Measurements from ENCODE around the gene ZNF292. TPM values are rescaled to one million over a fixed set of nuclear protein-coding genes. Genes with fewer than 3 reads are reported as not detected.

Gene ZNF292
- total and polyA plus RNA-seq, 10 of the 15 experiments (the other 5 are each of a cell fraction or from before 2014, with no cell fraction given) = 11.1 to 57.6 (median 30.6) TPM

DNA sequence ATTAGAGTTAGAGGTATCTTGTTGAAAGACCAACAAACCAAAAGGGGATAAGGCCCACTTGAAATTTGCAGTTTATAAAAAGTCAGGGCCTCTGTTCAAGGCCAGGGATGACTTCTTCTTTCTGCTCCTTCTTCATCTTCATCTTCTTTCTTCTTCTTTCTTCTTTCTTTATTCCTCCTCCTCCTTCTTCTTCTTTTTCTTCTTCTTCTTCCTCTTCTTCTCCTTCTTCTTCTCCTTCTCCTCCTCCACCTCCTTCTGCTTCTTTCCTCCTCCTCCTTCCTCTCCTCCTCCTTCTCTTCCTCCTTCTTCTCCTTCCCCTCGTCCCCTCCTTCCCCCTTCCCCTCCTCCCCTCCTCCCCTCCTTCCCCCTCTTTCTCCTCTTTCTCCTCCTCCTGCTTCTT is 18.4 kb upstream of the ZNF292 start (continued):
- TF ChIP-seq, protein P1, sequence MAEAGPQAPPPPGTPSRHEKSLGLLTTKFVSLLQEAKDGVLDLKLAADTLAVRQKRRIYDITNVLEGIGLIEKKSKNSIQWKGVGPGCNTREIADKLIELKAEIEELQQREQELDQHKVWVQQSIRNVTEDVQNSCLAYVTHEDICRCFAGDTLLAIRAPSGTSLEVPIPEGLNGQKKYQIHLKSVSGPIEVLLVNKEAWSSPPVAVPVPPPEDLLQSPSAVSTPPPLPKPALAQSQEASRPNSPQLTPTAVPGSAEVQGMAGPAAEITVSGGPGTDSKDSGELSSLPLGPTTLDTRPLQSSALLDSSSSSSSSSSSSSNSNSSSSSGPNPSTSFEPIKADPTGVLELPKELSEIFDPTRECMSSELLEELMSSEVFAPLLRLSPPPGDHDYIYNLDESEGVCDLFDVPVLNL (IDR thresholded peaks at IDR 0.05; ENCODE audit: low read depth, low read length) = no peak
- TF ChIP-seq RB1 (IDR thresholded peaks at IDR 0.05; ENCODE audit: borderline replicate concordance) (no peak), ZBED1 (IDR thresholded peaks at IDR 0.05; ENCODE audit: borderline replicate concordance) (no peak)

DNA sequence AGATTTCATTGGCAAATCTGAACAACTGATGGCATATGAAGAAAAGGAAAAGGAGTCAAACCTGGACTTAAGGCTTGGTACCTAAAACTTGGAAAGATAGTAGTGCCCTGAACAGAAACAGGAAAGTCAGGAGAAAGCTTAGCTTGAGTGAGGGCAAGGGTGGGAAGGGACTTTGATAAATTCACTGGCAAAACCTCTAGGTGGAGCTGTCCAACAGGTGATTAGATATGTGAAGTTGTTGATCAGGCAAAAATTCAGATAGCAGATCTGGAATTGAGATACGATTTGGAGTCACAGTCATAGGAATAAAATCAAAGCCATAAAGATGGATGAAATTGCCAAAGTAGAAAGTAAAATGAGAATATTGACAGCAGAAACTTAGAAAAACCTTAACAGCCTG is 16.1 kb upstream of the ZNF292 start:
- in situ Hi-C loops (cut with MboI) (loop anchor here (5.0 kb wide), 1 partner anchor 253 kb away; no protein-coding TSS in a partner anchor), intact Hi-C loops (cut with micrococcal nuclease; ENCODE audit: unreplicated experiment) (loop anchor here (1.0 to 5.0 kb wide), 3 partner anchors 72 to 252 kb away; no protein-coding TSS in a partner anchor)
- no peak overlapping the region for H2AFZ ChIP-seq (ENCODE audit: control insufficient read depth, low read depth, low read length)
- BruUV-seq (replicated peaks) = no TSS peak
- ChIA-PET SMC1A (ENCODE audit: uncharacterized antibody, unreplicated experiment) (interaction anchor here (0.5 to 4.3 kb wide), 16 partner anchors 8 to 489 kb away, joined by 3 to 27 read pairs (median 4); no protein-coding TSS in a partner anchor), RAD21 (ENCODE audit: unreplicated experiment) (interaction anchor here (0.9 to 2.9 kb wide), 15 partner anchors 9 to 1731 kb away, joined by 3 to 18 read pairs (median 3); no protein-coding TSS in a partner anchor), CTCF (interaction anchor here (0.7 to 4.7 kb wide), 38 partner anchors 9 to 1732 kb away, joined by 3 to 39 read pairs (median 4); no protein-coding TSS in a partner anchor), POLR2A (interaction anchor here (0.6 to 1.0 kb wide), 2 partner anchors 18 to 350 kb away, joined by 3 to 8 read pairs; no protein-coding TSS in a partner anchor)
- no peaks in the 10 kb centered on the region for H3K79me2 ChIP-seq (ENCODE audit: control insufficient read depth, insufficient read depth, low read length)
- no peak overlapping the region for H3K27ac ChIP-seq (ENCODE audit: control insufficient read depth, insufficient read depth)
- no peaks in the 10 kb centered on the region for H3K4me1 ChIP-seq (ENCODE audit: control insufficient read depth, insufficient read depth, low read length)
- H3K4me3 ChIP-seq = no peak overlapping the region
- 5% methylated on average over 1 of the region's 1 CpG for WGBS (ENCODE audit: insufficient coverage, insufficient replicate concordance, low lambda C conversion rate, missing lambda C conversion rate)
- H3K36me3 ChIP-seq (ENCODE audit: control insufficient read depth in 2 of 2, insufficient read depth in 2 of 2, low read length in 1 of 2) = no peaks in the 10 kb centered on the region
- ATAC-seq (peak; percentile 91), FAIRE-seq (peak; percentile 87), DNase-seq (ENCODE audit: low read depth, low spot score) (no peak)
- H3K9me3 ChIP-seq (replicated peaks; ENCODE audit: control insufficient read depth, insufficient read depth, low read length) = no peaks in the 10 kb centered on the region
- H3K4me2 ChIP-seq (ENCODE audit: control insufficient read depth, insufficient read depth) = no peak overlapping the region
- no peak overlapping the region for H3K9ac ChIP-seq (ENCODE audit: control insufficient read depth, insufficient read depth, low read length)
- H3K27me3 ChIP-seq (replicated peaks in 1 of 2; ENCODE audit: control insufficient read depth in 2 of 2, insufficient read depth in 2 of 2, low read length in 1 of 2) = no peaks in the 10 kb centered on the region
- no peaks in the 10 kb centered on the region for H4K20me1 ChIP-seq (ENCODE audit: control insufficient read depth, insufficient read depth)
- TF ChIP-seq RB1 (IDR thresholded peaks at IDR 0.05; ENCODE audit: borderline replicate concordance) (peak; percentile 32; the same call in 1 of the 2 replicates), RAD21 (IDR thresholded peaks at IDR 0.05; ENCODE audit: insufficient read depth, low read depth, low read length) (peak; percentile 95), TBL1XR1 (IDR thresholded peaks at IDR 0.05; ENCODE audit: low read depth, low read length) (no peak), SMC3 (IDR thresholded peaks at IDR 0.05; ENCODE audit: borderline replicate concordance, low read length) (peak; percentile 71; the same call in 1 of the 2 replicates), NBN (IDR thresholded peaks at IDR 0.05) (0 out of 2 replicates have a peak, but pooled peaks have one; percentile 15), POLR2AphosphoS5 (IDR thresholded peaks at IDR 0.05; ENCODE audit: low read length) (no peak)
- TF ChIP-seq, protein P2, sequence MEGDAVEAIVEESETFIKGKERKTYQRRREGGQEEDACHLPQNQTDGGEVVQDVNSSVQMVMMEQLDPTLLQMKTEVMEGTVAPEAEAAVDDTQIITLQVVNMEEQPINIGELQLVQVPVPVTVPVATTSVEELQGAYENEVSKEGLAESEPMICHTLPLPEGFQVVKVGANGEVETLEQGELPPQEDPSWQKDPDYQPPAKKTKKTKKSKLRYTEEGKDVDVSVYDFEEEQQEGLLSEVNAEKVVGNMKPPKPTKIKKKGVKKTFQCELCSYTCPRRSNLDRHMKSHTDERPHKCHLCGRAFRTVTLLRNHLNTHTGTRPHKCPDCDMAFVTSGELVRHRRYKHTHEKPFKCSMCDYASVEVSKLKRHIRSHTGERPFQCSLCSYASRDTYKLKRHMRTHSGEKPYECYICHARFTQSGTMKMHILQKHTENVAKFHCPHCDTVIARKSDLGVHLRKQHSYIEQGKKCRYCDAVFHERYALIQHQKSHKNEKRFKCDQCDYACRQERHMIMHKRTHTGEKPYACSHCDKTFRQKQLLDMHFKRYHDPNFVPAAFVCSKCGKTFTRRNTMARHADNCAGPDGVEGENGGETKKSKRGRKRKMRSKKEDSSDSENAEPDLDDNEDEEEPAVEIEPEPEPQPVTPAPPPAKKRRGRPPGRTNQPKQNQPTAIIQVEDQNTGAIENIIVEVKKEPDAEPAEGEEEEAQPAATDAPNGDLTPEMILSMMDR (IDR thresholded peaks at IDR 0.05 in 2 of 3, conservative IDR thresholded peaks at IDR 0.05 in 1 of 3; ENCODE audit: control insufficient read depth in 2 of 3, extremely low read depth in 1 of 3, insufficient read depth in 1 of 3, low read depth in 3 of 3, low read length in 3 of 3) = peak; percentile 69 to 84 (median 77)
- TF ChIP-seq, protein P3, sequence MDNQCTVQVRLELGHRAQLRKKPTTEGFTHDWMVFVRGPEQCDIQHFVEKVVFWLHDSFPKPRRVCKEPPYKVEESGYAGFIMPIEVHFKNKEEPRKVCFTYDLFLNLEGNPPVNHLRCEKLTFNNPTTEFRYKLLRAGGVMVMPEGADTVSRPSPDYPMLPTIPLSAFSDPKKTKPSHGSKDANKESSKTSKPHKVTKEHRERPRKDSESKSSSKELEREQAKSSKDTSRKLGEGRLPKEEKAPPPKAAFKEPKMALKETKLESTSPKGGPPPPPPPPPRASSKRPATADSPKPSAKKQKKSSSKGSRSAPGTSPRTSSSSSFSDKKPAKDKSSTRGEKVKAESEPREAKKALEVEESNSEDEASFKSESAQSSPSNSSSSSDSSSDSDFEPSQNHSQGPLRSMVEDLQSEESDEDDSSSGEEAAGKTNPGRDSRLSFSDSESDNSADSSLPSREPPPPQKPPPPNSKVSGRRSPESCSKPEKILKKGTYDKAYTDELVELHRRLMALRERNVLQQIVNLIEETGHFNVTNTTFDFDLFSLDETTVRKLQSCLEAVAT (IDR thresholded peaks at IDR 0.05) = peak; percentile 59; the same call in 1 of the 2 replicates
- TF ChIP-seq, protein P4, sequence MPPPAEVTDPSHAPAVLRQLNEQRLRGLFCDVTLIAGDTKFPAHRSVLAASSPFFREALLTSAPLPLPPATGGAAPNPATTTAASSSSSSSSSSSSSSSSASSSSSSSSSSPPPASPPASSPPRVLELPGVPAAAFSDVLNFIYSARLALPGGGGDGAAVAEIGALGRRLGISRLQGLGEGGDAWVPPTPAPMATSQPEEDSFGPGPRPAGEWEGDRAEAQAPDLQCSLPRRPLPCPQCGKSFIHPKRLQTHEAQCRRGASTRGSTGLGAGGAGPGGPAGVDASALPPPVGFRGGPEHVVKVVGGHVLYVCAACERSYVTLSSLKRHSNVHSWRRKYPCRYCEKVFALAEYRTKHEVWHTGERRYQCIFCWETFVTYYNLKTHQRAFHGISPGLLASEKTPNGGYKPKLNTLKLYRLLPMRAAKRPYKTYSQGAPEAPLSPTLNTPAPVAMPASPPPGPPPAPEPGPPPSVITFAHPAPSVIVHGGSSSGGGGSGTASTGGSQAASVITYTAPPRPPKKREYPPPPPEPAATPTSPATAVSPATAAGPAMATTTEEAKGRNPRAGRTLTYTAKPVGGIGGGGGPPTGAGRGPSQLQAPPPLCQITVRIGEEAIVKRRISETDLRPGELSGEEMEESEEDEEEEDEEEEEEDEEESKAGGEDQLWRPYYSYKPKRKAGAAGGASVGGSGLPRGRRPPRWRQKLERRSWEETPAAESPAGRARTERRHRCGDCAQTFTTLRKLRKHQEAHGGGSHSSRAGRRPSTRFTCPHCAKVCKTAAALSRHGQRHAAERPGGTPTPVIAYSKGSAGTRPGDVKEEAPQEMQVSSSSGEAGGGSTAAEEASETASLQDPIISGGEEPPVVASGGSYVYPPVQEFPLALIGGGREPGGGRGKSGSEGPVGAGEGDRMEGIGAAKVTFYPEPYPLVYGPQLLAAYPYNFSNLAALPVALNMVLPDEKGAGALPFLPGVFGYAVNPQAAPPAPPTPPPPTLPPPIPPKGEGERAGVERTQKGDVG (CRISPR knock-in tag; IDR thresholded peaks at IDR 0.05) = no peak
